Dermis blood vessel endothelial cell (primary cell): Measurements from ENCODE around the gene LRRTM4. TPM values are rescaled to one million over a fixed set of nuclear protein-coding genes. Genes with fewer than 3 reads are reported as not detected.
"Not testable (repeated sequence)": the region's sequence is repeated elsewhere in the genome, so short reads cannot be mapped to it uniquely, and the experiment has no call there.

ENCODE experiments used
- DNase-seq: peaks from one replicate; pipeline ENCODE4 v3.0.0; 2010
- total RNA-seq: library from RNA; depleted of rRNA; stranded (reverse); fragments of >200 nt; gene quantifications from 2 replicates; pipeline ENCODE4 v1.2.3, GENCODE V29; 2014

The LRRTM4 gene
- total RNA-seq, 1 donor from 2014 or later, result not detected

GRCh38 chr2:77156599-77156998, 365.6 kb downstream of the LRRTM4 start:
- no peak for DNase-seq

GRCh38 chr2:77155511-77155910, 366.7 kb downstream of the LRRTM4 start:
- DNase-seq, result no peak

GRCh38 chr2:77149565-77149964, 372.6 kb downstream of the LRRTM4 start:
- no peak for DNase-seq

DNA sequence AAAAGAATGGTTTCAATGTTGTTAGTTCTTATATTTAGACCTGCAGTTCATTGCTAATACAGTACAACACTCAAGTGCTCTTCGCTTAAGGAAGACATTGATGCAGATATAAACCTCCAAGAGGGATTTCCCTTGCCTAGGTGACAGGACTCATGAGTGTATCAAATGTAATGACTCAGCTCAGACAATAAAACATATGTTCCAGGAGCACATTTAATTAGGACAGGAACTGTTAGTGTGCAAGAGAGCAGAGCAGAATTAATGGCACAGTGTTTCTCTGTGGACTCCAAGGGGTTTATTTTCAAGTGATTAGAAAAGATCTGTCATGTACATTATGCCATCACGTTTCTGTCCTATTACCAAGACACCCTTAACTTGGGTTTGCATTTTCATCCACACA, 375.0 kb downstream of the LRRTM4 start:
- DNase-seq, result no peak

- no peak for DNase-seq
Observed at GRCh38 chr2:77144772-77145171, 377.4 kb downstream of the LRRTM4 start.

GRCh38 chr2:77142141-77142540, 380.0 kb downstream of the LRRTM4 start:
- DNase-seq, result no peak

DNA sequence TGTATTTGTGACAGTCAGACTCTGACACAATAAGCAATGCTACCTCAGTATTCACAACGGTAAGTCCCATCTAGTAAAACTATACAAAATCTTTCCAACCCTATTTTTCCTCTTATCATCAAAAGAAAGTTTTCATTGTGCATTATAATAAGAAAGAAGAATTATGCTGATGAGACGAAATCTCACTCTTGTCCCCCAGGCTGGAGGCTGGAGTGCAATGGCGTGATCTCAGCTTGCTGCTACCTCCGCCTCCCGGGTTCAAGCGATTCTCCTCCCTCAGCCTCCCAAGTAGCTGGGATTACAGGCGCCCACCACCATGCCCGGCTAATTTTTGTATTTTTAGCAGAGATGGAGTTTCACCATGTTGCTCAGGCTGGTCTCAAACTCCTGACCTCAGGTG, 393.7 kb downstream of the LRRTM4 start:
- DNase-seq, result not testable (repeated sequence)

GRCh38 chr2:77127345-77127744, 394.8 kb downstream of the LRRTM4 start:
- no peak for DNase-seq

- DNase-seq, result no peak
Observed at GRCh38 chr2:77121518-77121917, 400.7 kb downstream of the LRRTM4 start.

DNA sequence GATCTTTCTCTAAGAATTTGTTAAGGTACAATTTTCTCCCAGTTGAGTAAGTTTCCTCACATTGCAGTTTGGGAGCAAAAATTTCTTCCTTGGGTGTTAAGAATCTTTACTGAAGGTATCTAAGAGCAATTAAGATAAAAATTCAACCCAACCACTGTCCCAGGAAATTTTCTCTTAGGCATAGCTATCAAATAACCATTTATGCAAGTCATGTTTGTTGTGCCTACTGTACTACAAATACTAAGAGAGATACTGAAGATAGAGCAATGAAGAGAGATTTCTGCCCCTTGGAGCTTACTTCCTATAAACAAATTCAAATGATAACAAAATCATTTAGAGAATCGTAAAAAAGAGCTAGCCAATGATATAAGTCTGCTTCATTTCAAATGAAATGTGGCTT, 402.8 kb downstream of the LRRTM4 start:
- DNase-seq, result no peak

DNA sequence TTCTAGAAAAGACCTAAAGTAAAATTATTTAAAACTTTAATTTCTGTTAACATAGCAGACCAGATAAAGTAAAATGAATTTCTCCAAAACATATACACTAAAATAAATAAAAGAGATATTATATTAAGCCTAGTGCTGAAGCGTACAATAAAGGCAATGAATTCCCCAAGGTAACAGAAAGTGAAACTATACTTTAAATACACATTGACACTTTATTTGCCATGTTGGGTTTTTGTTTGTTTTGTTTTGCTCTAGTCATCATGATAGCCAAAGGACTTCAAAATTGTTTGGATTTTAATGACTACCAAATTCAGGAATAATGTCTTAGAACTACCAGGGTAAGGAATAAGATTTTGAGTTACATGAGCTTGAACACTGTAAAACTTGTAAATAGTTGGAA, 413.3 kb downstream of the LRRTM4 start:
- no peak for DNase-seq

- no peak for DNase-seq
Observed at GRCh38 chr2:77105008-77105407, 417.2 kb downstream of the LRRTM4 start.

DNA sequence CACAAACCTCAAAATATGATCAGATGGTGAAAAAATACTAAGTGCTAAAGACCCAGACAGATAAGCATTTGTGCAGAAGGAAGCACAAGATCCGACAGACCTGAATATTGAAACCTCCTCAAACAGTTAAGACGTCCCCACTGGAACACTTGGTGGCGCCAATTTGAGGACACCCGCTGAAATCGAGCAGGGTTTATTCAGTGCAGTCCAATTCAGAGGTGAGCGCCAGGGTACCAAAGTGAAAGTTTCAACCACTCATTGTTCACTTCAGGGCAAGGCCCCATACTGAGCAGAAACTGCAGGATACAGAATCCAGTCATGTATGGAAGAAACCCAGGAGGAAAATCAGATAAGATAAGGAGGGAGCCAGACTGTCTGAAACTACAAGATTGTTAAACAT, 417.6 kb downstream of the LRRTM4 start:
- DNase-seq, result no peak

- no peak for DNase-seq
Observed at GRCh38 chr2:77102927-77103326, 419.2 kb downstream of the LRRTM4 start.

DNA sequence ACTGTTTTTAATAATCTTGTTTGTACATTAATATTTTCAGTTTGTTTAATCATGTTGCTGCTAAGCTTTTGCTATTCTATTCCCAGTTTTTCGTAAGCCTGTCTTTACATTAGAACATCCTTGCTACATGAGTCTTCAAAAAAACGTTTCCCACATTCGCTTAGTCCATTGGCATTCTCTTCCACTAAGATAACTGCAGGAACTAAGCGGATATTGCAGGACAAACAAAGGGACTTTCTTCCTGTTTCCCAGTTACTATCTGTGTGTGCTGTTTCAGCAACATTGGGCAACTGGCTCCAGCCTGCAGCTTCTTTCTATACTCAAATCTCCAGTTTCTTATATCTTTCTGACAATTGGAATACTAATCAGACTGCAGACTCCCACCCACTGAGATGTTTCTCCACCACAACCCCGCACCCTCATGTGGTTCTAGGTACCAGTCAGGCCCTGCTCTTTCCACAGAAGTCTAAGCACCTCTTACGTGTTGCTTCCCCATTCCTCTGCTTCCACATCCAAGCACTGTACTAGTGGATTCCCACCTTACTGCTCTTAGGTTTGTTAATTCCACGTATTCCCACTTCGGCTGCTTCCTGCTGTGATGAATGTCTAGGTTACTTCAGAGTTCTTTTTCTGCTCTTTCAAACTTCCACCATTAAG, 420.3 kb downstream of the LRRTM4 start:
- no peak for DNase-seq

- DNase-seq, result no peak
Observed at GRCh38 chr2:77099961-77100360, 422.2 kb downstream of the LRRTM4 start.

- DNase-seq, result not testable (repeated sequence)
Observed at GRCh38 chr2:77095525-77095924, 426.7 kb downstream of the LRRTM4 start.

- DNase-seq, result no peak
Observed at GRCh38 chr2:77095096-77095495, 427.1 kb downstream of the LRRTM4 start.

GRCh38 chr2:77088424-77088823, 433.8 kb downstream of the LRRTM4 start:
- DNase-seq, result not testable (repeated sequence)

GRCh38 chr2:77087987-77088414, 434.2 kb downstream of the LRRTM4 start:
- no peak for DNase-seq

DNA sequence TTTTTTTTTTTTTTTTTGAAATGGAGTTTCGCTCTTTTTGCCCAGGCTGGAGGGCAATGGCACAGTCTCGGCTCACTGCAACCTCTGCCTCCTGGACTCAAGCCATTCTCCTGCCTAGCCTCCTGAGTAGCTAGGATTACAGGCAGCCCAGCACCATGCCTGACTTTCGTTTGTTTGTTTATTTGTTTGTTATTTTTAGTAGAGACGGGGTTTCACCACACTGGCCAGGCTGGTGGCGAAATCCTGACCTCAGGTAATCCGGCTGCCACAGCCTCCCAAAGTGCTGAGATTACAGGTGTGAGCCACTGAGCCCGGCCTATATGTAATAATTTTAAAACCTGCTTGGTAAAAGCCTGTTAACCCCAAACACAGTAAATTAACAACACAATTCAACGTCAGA, 435.7 kb downstream of the LRRTM4 start:
- DNase-seq, result no peak

GRCh38 chr2:77086051-77086450, 436.1 kb downstream of the LRRTM4 start:
- DNase-seq, result no peak

DNA sequence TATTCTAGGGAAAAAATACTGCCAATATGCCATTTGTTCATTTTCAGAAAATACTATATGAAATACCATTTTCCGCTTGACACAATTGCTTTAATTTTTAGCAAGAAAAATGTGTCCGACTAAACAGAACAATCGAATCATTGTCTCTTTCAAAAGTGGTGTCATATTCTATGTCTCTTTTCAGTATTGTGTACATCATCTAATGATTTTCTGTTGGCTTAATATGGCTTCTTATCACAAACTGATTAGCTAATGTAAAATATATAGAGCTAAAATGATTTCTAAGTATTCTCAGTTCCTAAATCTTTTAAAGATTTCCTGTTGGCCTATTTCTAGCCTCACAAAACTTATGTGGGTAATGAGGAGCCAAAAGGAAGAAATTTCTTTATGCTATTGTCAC, 436.6 kb downstream of the LRRTM4 start:
- DNase-seq, result no peak

DNA sequence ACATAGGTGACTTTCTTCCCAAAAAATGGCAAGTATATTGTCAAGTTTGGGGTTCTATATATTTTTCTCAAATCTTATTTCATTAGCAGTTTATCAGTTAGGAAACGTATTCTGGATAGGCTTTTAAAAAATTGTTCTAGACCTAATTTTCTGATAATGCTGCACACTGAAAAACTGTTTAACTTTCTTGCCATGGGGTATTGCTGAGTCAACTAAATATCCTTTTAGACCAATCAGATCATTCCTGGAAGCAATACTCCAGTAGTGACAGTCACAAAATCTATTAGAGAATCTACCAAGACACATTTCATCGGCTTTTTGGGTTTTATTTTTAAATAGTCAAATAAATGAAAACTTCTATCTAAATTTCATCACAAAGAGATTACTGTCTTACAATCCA, 440.6 kb downstream of the LRRTM4 start:
- no peak for DNase-seq

GRCh38 chr2:77064324-77064723, 457.9 kb downstream of the LRRTM4 start:
- no peak for DNase-seq
